HEK293 (cell line): ENCODE measurements around the gene EPN2.

Source experiments
- KLF16 ChIP-seq: fragments of 450-650 bp; formaldehyde crosslinking; IDR thresholded peaks from 2 replicates; pipeline ENCODE4 v1.5.1; 2017; ENCODE audit warnings: missing biosample characterization, missing genetic modification characterization
- KLF7 ChIP-seq: fragments of 450-650 bp; formaldehyde crosslinking; IDR thresholded peaks from 2 replicates; pipeline ENCODE4 v1.5.1; 2016; ENCODE audit warnings: missing biosample characterization, missing genetic modification characterization, borderline replicate concordance
- SALL2 ChIP-seq: fragments of 450-650 bp; formaldehyde crosslinking; IDR thresholded peaks from 2 replicates; pipeline ENCODE4 v1.5.0; 2017; ENCODE audit warnings: missing biosample characterization, mild to moderate bottlenecking, missing genetic modification characterization, borderline replicate concordance
- SP7 ChIP-seq: fragments of 450-650 bp; formaldehyde crosslinking; IDR thresholded peaks from 2 replicates; pipeline ENCODE4 v1.5.1; 2016; ENCODE audit warnings: missing biosample characterization, missing genetic modification characterization
- YY1 ChIP-seq: fragments of 450-650 bp; formaldehyde crosslinking; IDR thresholded peaks from 2 replicates; pipeline ENCODE4 v1.5.1; 2018; ENCODE audit warnings: missing biosample characterization, missing genetic modification characterization
- ZBTB7A ChIP-seq: fragments of 450-650 bp; formaldehyde crosslinking; IDR thresholded peaks from 2 replicates; pipeline ENCODE4 v1.5.1; 2016; ENCODE audit warnings: low read depth, missing biosample characterization, missing genetic modification characterization
- ZEB2 ChIP-seq: fragments of 450-650 bp; formaldehyde crosslinking; IDR thresholded peaks from 2 replicates; pipeline ENCODE4 v1.5.1; 2016; ENCODE audit warnings: missing biosample characterization, missing genetic modification characterization
- ZIC2 ChIP-seq: fragments of 450-650 bp; formaldehyde crosslinking; IDR thresholded peaks from 2 replicates; pipeline ENCODE4 v1.5.1; 2016; ENCODE audit warnings: missing biosample characterization, missing genetic modification characterization
- ZNF155 ChIP-seq: fragments of 450-650 bp; formaldehyde crosslinking; IDR thresholded peaks from 2 replicates; pipeline ENCODE4 v1.5.1; 2016; ENCODE audit warnings: missing biosample characterization, missing genetic modification characterization
- ZNF202 ChIP-seq: fragments of 450-650 bp; formaldehyde crosslinking; IDR thresholded peaks from 2 replicates; pipeline ENCODE4 v1.5.1; 2016; ENCODE audit warnings: missing biosample characterization, missing genetic modification characterization, borderline replicate concordance
- ZNF24 ChIP-seq: fragments of 450-650 bp; formaldehyde crosslinking; IDR thresholded peaks from 2 replicates; pipeline ENCODE4 v1.5.1; 2016; ENCODE audit warnings: missing biosample characterization, missing genetic modification characterization
- ZNF274 ChIP-seq, 2 experiments: fragments of 200-500 bp in 1 of 2; fragments of 450-650 bp in 1 of 2; sonication (Bioruptor generic) in 1 of 2; formaldehyde crosslinking in 1 of 2; IDR thresholded peaks; 2 replicates each; pipeline versions ENCODE4 v1.5.1 to v1.6.1; 2014 to 2016; ENCODE audit warnings: borderline replicate concordance in 1 of 2, inconsistent platforms in 1 of 2, low read length in 1 of 2, missing biosample characterization in 1 of 2, missing genetic modification characterization in 1 of 2
- ZNF302 ChIP-seq: fragments of 450-650 bp; formaldehyde crosslinking; IDR thresholded peaks from 2 replicates; pipeline ENCODE4 v1.5.1; 2016; ENCODE audit warnings: missing biosample characterization, missing genetic modification characterization, low read depth
- ZNF37A ChIP-seq: fragments of 450-650 bp; IDR thresholded peaks from 2 replicates; pipeline ENCODE4 v1.5.1; 2018; ENCODE audit warnings: missing biosample characterization, missing genetic modification characterization
- ZNF423 ChIP-seq: fragments of 450-650 bp; formaldehyde crosslinking; IDR thresholded peaks from 2 replicates; pipeline ENCODE4 v1.5.1; 2016; ENCODE audit warnings: missing biosample characterization, missing genetic modification characterization
- ZNF501 ChIP-seq: fragments of 450-650 bp; formaldehyde crosslinking; IDR thresholded peaks from 2 replicates; pipeline ENCODE4 v1.5.1; 2016; ENCODE audit warnings: missing biosample characterization, missing genetic modification characterization
- ZNF555 ChIP-seq: fragments of 450-650 bp; formaldehyde crosslinking; conservative IDR thresholded peaks from 2 replicates; pipeline ENCODE4 v1.5.1; 2017; ENCODE audit warnings: missing biosample characterization, mild to moderate bottlenecking, missing genetic modification characterization, inconsistent platforms
- ZNF558 ChIP-seq: fragments of 450-650 bp; formaldehyde crosslinking; IDR thresholded peaks from 2 replicates; pipeline ENCODE4 v1.5.1; 2016; ENCODE audit warnings: missing biosample characterization, missing genetic modification characterization
- ZNF623 ChIP-seq: fragments of 450-650 bp; formaldehyde crosslinking; IDR thresholded peaks from 2 replicates; pipeline ENCODE4 v1.5.1; 2016; ENCODE audit warnings: missing biosample characterization, missing genetic modification characterization
- ZNF664 ChIP-seq: fragments of 450-650 bp; formaldehyde crosslinking; IDR thresholded peaks from 2 replicates; pipeline ENCODE4 v1.5.1; 2016; ENCODE audit warnings: missing biosample characterization, missing genetic modification characterization
- ZNF776 ChIP-seq: fragments of 450-650 bp; formaldehyde crosslinking; IDR thresholded peaks from 2 replicates; pipeline ENCODE4 v1.5.0; 2017; ENCODE audit warnings: missing biosample characterization, missing genetic modification characterization, borderline replicate concordance
- TF ChIP-seq, protein P1 (sequence below): fragments of 450-650 bp; formaldehyde crosslinking; IDR thresholded peaks from 2 replicates; pipeline ENCODE4 v1.5.1; 2016; ENCODE audit warnings: missing biosample characterization, missing genetic modification characterization
- TF ChIP-seq, protein P2 (sequence below): fragments of 450-650 bp; formaldehyde crosslinking; IDR thresholded peaks from 2 replicates; pipeline ENCODE4 v1.5.1; 2016; ENCODE audit warnings: missing biosample characterization, missing genetic modification characterization
- TF ChIP-seq, protein P3 (sequence below): sonication (generic); formaldehyde crosslinking; IDR thresholded peaks from 2 replicates; pipeline ENCODE4 v1.8.1; 2022; ENCODE audit warnings: mild to moderate bottlenecking, moderate library complexity, missing genetic modification reagents
- TF ChIP-seq, protein P4 (sequence below): fragments of 450-650 bp; formaldehyde crosslinking; optimal IDR thresholded peaks from 2 replicates; pipeline ENCODE3; 2016; ENCODE audit warnings: missing biosample characterization, mild to moderate bottlenecking, missing genetic modification characterization
- TF ChIP-seq, protein P5 (sequence below): fragments of 450-650 bp; formaldehyde crosslinking; IDR thresholded peaks from 2 replicates; pipeline ENCODE4 v1.5.1; 2016; ENCODE audit warnings: missing biosample characterization, missing genetic modification characterization
- TF ChIP-seq, protein P6 (sequence below): fragments of 450-650 bp; IDR thresholded peaks from 2 replicates; pipeline ENCODE4 v1.5.1; 2018; ENCODE audit warnings: missing biosample characterization, mild to moderate bottlenecking, missing genetic modification characterization
- TF ChIP-seq, protein P7 (sequence below): fragments of 450-650 bp; formaldehyde crosslinking; IDR thresholded peaks from 2 replicates; pipeline ENCODE4 v1.5.1; 2016; ENCODE audit warnings: missing biosample characterization, missing genetic modification characterization

Gene EPN2

DNA sequence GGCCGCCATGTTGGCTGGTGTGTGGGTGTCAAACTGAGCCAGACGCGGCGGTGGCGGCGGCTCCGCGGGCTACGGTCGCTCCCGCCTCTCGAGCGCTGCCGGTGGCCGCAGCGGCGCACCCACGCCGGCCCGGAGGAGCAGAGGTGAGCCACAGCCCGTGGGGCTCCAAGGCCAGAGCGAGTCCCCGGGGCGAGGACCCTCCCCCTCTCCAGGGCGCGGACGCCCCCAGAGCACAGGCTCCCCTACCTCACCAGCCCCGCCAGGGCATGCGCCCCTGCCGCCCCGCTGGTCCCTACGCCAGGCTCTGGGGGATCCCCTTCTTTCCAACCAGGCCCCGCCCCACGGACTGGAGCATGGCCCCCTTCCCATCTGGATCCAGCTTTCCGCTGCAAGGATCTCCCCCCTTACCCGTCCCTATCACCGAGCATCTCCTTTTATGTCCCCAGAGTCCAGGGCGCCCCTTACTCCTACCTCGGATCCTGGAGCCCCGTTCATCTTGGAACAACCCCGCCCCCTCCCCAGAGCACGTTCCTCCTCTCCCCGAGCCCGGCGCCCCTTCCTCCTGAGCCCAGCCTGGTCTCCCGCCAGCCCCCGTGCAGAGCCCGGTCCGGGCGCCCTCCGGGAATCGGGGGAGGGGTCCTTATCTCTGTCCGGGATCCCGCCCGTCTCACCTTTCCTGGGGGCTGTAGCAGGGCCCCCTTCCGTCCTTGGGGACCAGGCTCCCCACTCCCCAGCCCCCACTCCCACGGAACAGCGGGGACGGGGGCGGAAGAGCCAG lies 412 bp downstream of the EPN2 start (continued):
- TF ChIP-seq ZNF664 (tag by site-specific recombination), result no peak
- TF ChIP-seq, protein P1, sequence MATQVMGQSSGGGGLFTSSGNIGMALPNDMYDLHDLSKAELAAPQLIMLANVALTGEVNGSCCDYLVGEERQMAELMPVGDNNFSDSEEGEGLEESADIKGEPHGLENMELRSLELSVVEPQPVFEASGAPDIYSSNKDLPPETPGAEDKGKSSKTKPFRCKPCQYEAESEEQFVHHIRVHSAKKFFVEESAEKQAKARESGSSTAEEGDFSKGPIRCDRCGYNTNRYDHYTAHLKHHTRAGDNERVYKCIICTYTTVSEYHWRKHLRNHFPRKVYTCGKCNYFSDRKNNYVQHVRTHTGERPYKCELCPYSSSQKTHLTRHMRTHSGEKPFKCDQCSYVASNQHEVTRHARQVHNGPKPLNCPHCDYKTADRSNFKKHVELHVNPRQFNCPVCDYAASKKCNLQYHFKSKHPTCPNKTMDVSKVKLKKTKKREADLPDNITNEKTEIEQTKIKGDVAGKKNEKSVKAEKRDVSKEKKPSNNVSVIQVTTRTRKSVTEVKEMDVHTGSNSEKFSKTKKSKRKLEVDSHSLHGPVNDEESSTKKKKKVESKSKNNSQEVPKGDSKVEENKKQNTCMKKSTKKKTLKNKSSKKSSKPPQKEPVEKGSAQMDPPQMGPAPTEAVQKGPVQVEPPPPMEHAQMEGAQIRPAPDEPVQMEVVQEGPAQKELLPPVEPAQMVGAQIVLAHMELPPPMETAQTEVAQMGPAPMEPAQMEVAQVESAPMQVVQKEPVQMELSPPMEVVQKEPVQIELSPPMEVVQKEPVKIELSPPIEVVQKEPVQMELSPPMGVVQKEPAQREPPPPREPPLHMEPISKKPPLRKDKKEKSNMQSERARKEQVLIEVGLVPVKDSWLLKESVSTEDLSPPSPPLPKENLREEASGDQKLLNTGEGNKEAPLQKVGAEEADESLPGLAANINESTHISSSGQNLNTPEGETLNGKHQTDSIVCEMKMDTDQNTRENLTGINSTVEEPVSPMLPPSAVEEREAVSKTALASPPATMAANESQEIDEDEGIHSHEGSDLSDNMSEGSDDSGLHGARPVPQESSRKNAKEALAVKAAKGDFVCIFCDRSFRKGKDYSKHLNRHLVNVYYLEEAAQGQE (tag by site-specific recombination), result 0 out of 2 replicates have a peak, but pooled peaks have one; percentile 8
- no peak for TF ChIP-seq ZNF202 (tag by site-specific recombination)
- no peak for TF ChIP-seq ZNF558
- TF ChIP-seq ZNF501 (tag by site-specific recombination), result no peak
- TF ChIP-seq SP7 (tag by site-specific recombination), result peak; percentile 34; the same call in 1 of the 2 replicates
- 0 out of 2 replicates have a peak, but pooled peaks have one; percentile 28 for TF ChIP-seq ZEB2 (tag by site-specific recombination)
- no peak for TF ChIP-seq ZNF37A (tag by site-specific recombination)
- TF ChIP-seq, protein P2, sequence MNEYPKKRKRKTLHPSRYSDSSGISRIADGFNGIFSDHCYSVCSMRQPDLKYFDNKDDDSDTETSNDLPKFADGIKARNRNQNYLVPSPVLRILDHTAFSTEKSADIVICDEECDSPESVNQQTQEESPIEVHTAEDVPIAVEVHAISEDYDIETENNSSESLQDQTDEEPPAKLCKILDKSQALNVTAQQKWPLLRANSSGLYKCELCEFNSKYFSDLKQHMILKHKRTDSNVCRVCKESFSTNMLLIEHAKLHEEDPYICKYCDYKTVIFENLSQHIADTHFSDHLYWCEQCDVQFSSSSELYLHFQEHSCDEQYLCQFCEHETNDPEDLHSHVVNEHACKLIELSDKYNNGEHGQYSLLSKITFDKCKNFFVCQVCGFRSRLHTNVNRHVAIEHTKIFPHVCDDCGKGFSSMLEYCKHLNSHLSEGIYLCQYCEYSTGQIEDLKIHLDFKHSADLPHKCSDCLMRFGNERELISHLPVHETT (tag by site-specific recombination), result no peak
- TF ChIP-seq, protein P3, sequence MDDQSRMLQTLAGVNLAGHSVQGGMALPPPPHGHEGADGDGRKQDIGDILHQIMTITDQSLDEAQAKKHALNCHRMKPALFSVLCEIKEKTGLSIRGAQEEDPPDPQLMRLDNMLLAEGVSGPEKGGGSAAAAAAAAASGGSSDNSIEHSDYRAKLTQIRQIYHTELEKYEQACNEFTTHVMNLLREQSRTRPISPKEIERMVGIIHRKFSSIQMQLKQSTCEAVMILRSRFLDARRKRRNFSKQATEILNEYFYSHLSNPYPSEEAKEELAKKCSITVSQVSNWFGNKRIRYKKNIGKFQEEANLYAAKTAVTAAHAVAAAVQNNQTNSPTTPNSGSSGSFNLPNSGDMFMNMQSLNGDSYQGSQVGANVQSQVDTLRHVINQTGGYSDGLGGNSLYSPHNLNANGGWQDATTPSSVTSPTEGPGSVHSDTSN (CRISPR knock-in tag), result 0 out of 2 replicates have a peak, but pooled peaks have one; percentile 51
- TF ChIP-seq ZNF555 (tag by site-specific recombination), result no peak
- TF ChIP-seq YY1, result peak; percentile 52; the same call in 1 of the 2 replicates
- 0 out of 2 replicates have a peak, but pooled peaks have one; percentile 56 for TF ChIP-seq ZBTB7A
- TF ChIP-seq ZNF423 (tag by site-specific recombination), result no peak
- no peak for TF ChIP-seq SALL2 (tag by site-specific recombination)
- peak; percentile 72 for TF ChIP-seq ZIC2
- no peak for TF ChIP-seq ZNF274 (IDR thresholded peaks at IDR 0.05; ENCODE audit: low read length)
- TF ChIP-seq ZNF274 (tag by site-specific recombination; IDR thresholded peaks at IDR 0.05; ENCODE audit: borderline replicate concordance), result no peak
- no peak for TF ChIP-seq KLF7 (tag by site-specific recombination)
- no peak for TF ChIP-seq ZNF776 (tag by site-specific recombination)
- TF ChIP-seq, protein P4, sequence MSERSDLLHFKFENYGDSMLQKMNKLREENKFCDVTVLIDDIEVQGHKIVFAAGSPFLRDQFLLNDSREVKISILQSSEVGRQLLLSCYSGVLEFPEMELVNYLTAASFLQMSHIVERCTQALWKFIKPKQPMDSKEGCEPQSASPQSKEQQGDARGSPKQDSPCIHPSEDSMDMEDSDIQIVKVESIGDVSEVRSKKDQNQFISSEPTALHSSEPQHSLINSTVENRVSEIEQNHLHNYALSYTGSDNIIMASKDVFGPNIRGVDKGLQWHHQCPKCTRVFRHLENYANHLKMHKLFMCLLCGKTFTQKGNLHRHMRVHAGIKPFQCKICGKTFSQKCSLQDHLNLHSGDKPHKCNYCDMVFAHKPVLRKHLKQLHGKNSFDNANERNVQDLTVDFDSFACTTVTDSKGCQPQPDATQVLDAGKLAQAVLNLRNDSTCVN (tag by site-specific recombination), result peak; percentile 80
- TF ChIP-seq ZNF155, result no peak
- TF ChIP-seq, protein P5, sequence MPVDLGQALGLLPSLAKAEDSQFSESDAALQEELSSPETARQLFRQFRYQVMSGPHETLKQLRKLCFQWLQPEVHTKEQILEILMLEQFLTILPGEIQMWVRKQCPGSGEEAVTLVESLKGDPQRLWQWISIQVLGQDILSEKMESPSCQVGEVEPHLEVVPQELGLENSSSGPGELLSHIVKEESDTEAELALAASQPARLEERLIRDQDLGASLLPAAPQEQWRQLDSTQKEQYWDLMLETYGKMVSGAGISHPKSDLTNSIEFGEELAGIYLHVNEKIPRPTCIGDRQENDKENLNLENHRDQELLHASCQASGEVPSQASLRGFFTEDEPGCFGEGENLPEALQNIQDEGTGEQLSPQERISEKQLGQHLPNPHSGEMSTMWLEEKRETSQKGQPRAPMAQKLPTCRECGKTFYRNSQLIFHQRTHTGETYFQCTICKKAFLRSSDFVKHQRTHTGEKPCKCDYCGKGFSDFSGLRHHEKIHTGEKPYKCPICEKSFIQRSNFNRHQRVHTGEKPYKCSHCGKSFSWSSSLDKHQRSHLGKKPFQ (tag by site-specific recombination), result no peak
- no peak for TF ChIP-seq ZNF623 (tag by site-specific recombination)
- TF ChIP-seq ZNF302 (tag by site-specific recombination), result no peak
- TF ChIP-seq KLF16 (tag by site-specific recombination), result peak; percentile 56; the same call in 1 of the 2 replicates
- TF ChIP-seq, protein P6, sequence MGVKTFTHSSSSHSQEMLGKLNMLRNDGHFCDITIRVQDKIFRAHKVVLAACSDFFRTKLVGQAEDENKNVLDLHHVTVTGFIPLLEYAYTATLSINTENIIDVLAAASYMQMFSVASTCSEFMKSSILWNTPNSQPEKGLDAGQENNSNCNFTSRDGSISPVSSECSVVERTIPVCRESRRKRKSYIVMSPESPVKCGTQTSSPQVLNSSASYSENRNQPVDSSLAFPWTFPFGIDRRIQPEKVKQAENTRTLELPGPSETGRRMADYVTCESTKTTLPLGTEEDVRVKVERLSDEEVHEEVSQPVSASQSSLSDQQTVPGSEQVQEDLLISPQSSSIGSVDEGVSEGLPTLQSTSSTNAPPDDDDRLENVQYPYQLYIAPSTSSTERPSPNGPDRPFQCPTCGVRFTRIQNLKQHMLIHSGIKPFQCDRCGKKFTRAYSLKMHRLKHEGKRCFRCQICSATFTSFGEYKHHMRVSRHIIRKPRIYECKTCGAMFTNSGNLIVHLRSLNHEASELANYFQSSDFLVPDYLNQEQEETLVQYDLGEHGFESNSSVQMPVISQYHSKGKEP (tag by site-specific recombination), result no peak
- no peak for TF ChIP-seq ZNF24 (tag by site-specific recombination)
- TF ChIP-seq, protein P7, sequence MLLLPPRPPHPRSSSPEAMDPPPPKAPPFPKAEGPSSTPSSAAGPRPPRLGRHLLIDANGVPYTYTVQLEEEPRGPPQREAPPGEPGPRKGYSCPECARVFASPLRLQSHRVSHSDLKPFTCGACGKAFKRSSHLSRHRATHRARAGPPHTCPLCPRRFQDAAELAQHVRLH (tag by site-specific recombination), result no peak
